ENCODE results near the gene TSACC.

DNA sequence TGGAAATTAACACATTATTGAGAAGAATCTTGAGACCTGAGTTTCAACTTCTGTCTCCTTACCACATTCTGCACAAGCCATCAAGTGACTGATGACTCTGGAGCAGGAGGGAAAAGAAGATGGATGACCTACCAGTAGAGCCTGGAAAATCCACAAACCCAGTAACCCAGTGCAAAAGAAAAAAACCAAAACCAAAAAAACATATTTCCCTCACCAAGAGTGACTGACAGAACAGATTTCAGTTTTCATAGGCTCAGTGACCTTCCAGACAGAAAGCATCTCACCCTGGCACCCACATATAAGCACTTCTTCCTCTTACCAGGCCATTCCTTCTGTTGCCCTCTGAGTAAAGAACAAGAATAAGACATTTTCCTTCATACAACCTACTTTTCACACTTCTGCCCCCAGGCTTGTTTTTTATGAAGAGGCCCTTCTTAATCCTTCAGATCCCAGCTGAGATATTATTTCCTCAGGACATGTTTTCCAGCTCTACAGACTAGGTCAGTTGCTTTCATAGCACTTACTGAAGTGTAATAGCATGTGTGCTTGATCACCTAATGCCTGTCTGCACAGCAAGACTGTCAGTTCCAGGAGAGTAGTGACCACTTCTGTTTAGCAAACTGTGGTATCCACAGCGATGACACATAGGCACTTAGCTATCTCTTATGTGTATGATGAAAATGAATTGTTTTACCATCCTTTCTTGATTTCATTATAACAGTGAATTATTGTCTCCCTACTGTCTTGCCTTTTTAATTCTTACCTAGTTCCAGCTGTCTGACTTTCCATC, 4.0 kb downstream of the TSACC start:
- no peak for TF ChIP-seq EZH2 (IDR thresholded peaks at IDR 0.05; ENCODE audit: borderline replicate concordance, insufficient read depth, low read depth, low read length, poor library complexity, severe bottlenecking)
- TF ChIP-seq, protein P1, sequence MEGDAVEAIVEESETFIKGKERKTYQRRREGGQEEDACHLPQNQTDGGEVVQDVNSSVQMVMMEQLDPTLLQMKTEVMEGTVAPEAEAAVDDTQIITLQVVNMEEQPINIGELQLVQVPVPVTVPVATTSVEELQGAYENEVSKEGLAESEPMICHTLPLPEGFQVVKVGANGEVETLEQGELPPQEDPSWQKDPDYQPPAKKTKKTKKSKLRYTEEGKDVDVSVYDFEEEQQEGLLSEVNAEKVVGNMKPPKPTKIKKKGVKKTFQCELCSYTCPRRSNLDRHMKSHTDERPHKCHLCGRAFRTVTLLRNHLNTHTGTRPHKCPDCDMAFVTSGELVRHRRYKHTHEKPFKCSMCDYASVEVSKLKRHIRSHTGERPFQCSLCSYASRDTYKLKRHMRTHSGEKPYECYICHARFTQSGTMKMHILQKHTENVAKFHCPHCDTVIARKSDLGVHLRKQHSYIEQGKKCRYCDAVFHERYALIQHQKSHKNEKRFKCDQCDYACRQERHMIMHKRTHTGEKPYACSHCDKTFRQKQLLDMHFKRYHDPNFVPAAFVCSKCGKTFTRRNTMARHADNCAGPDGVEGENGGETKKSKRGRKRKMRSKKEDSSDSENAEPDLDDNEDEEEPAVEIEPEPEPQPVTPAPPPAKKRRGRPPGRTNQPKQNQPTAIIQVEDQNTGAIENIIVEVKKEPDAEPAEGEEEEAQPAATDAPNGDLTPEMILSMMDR (IDR thresholded peaks at IDR 0.05) = no peak

Data from B cell (primary cell).